ENCODE measurements around the gene C8A. TPM values are rescaled to one million over a fixed set of nuclear protein-coding genes. Genes with fewer than 3 reads are reported as not detected.

Gene C8A
- total RNA-seq, 1 experiment from 2014 or later = not detected

DNA sequence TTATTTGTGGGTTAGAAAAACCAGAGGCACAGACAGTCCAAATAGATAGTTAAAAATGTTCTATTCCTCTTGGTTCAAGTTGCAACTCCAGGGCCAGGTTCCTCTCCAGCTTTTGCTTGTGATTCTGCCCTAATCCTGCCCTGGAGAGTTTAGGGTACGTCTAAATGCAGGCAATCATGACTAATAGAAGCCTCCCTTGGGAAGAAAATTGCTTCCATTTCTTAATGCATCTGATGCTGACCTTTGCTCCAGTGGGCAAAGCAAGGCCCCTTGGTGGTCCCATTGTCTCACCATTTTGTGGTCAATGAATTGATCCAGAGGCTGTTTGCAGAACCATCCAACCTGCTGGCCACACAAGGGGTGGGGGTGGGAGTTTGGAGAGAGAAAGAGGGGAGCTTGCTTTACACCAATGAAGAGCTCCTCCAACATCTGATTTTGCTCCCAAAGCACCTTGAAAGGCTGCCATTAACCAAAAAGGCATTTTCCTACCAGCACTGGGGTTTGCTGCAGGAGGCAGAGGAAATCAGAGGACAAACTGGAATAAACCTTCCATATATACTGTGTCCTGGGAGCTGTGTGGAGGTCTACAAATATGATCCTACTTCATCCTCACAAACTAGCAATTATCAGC is 79.9 kb downstream of the C8A start:
- no peak for DNase-seq
- Histone ChIP-seq H3K27me3 (ENCODE audit: low read length) (no peaks in the 10 kb centered on the region), H3K27ac (ENCODE audit: low read length) (no peak overlapping the region), H4K20me1 (ENCODE audit: insufficient read depth, low read depth, low read length) (no peaks in the 10 kb centered on the region), H3K9me3 (ENCODE audit: low read length) (no peaks in the 10 kb centered on the region), H3K4me1 (ENCODE audit: low read length) (no peaks in the 10 kb centered on the region), H3K79me2 (ENCODE audit: low read length) (no peaks in the 10 kb centered on the region), H3K4me3 (ENCODE audit: low read length) (no peak overlapping the region), H3K9ac (ENCODE audit: low read length) (no peak overlapping the region), H3K36me3 (ENCODE audit: insufficient read depth, low read length) (no peaks in the 10 kb centered on the region), H2AFZ (ENCODE audit: low read length) (no peak overlapping the region), H3K9me2 (replicated peaks; ENCODE audit: insufficient read depth, low read length) (no peaks in the 10 kb centered on the region), H3K4me2 (ENCODE audit: low read depth, low read length, poor library complexity, severe bottlenecking) (no peak overlapping the region)

DNA sequence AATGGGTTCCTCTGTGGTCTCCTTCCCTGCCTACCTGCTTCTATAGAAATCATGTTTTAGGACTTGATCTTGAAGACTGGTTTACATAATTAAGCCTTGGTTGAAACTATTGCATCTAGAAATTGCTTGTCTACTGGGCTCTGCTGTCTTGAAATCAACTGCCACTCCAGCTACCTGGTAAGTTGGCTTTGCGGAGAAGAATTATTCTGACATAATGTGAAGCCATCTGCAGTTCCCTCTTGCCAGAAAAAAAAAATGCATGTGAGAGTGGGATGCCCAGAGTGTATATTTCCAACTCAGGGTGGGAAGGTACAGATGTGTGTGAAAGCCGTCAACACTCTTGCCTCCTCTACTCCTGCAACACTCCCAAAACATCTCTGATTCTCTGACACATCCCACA is 84.0 kb downstream of the C8A start:
- Histone ChIP-seq H3K4me2 (ENCODE audit: low read depth, low read length, poor library complexity, severe bottlenecking) (no peak overlapping the region), H3K4me1 (ENCODE audit: low read length) (no peaks in the 10 kb centered on the region), H3K9me2 (replicated peaks; ENCODE audit: insufficient read depth, low read length) (no peaks in the 10 kb centered on the region), H3K9me3 (ENCODE audit: low read length) (no peaks in the 10 kb centered on the region), H3K36me3 (ENCODE audit: insufficient read depth, low read length) (no peaks in the 10 kb centered on the region), H4K20me1 (ENCODE audit: insufficient read depth, low read depth, low read length) (no peaks in the 10 kb centered on the region), H3K27ac (ENCODE audit: low read length) (no peak overlapping the region), H3K79me2 (ENCODE audit: low read length) (no peaks in the 10 kb centered on the region), H3K9ac (ENCODE audit: low read length) (no peak overlapping the region), H3K27me3 (ENCODE audit: low read length) (no peaks in the 10 kb centered on the region), H2AFZ (ENCODE audit: low read length) (no peak overlapping the region), H3K4me3 (ENCODE audit: low read length) (no peak overlapping the region)
- no peak for DNase-seq

DNA sequence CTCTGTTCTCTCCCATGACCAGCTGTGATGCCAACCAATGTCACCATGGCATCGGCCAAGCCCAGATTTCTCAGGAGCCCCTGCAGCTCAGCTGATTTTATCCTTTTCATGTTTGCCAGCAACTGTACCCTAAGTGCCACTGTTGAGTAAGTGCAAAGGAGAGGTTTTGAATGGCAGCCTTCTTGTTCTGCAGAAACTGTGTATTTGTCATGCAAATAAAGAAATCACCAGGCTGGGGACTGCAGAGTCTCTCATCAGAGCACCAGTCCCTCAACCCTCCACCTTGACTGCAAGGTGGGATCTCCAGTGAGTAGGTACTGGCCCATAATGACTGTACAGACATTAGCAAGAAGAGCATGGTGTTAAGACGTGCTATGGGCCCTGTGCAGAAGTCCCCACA is 84.6 kb downstream of the C8A start:
- Histone ChIP-seq H2AFZ (ENCODE audit: low read length) (no peak overlapping the region), H3K4me1 (ENCODE audit: low read length) (no peaks in the 10 kb centered on the region), H3K9ac (ENCODE audit: low read length) (no peak overlapping the region), H3K27ac (ENCODE audit: low read length) (no peak overlapping the region), H4K20me1 (ENCODE audit: insufficient read depth, low read depth, low read length) (no peaks in the 10 kb centered on the region), H3K27me3 (ENCODE audit: low read length) (no peaks in the 10 kb centered on the region), H3K79me2 (ENCODE audit: low read length) (no peaks in the 10 kb centered on the region), H3K4me2 (ENCODE audit: low read depth, low read length, poor library complexity, severe bottlenecking) (no peak overlapping the region), H3K9me3 (ENCODE audit: low read length) (no peaks in the 10 kb centered on the region), H3K36me3 (ENCODE audit: insufficient read depth, low read length) (no peaks in the 10 kb centered on the region), H3K9me2 (replicated peaks; ENCODE audit: insufficient read depth, low read length) (no peaks in the 10 kb centered on the region), H3K4me3 (ENCODE audit: low read length) (no peak overlapping the region)
- no peak for DNase-seq

DNA sequence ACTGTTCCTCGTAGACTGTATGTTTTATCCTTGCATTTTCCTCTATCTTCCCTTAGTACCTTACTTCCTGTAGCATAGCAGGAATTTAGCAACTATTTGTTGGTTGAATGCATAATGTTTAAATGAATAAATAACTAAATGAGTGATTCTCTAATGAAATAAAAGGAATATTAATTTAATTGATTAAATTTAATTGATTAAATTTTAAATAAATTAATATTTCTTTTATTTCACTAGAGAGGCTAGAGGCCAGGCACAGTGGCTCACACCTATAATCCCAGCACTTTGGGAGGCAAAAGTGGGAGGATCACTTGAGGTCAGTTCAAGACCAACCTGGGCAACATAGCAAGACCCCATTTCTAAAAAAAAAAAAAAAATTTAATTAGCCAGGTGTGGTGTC is 85.4 kb downstream of the C8A start:
- H2AFZ ChIP-seq (ENCODE audit: low read length) = no peak overlapping the region
- no peak for DNase-seq

DNA sequence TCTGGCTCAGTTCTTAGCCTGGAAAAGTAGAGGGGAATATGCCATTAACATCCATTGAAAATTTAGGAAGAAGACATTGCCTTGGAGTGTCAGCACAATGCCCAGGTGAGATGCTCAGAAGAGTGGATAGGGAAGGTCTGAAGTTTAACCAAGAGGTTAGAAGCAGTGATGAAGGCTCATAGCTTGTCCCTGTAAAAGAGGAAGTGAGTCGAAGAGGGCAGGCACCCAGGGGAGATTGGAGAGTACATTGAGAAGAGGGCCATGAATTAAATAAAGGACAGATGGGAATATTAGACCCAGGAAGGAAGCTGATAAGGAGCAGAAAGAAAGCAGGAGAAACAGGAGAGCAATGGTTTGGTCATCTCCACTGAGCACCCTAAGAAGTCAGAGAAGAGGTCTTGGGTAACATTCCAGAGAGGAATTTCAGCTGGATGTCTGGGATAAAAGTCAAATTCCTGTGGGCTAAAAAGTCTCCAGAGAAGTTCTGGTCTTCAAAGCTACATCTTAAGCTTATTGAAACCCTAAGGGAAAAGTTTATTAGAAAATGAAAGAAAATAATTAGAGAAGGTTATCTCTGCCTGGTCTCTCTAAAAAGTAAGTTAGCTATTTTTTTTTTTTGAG is 93.9 kb downstream of the C8A start:
- Histone ChIP-seq H3K4me3 (ENCODE audit: low read length) (no peak overlapping the region), H3K4me1 (ENCODE audit: low read length) (no peaks in the 10 kb centered on the region), H3K9me2 (replicated peaks; ENCODE audit: insufficient read depth, low read length) (no peaks in the 10 kb centered on the region), H3K9ac (ENCODE audit: low read length) (no peak overlapping the region), H3K27me3 (ENCODE audit: low read length) (no peaks in the 10 kb centered on the region), H2AFZ (ENCODE audit: low read length) (no peak overlapping the region), H3K9me3 (ENCODE audit: low read length) (no peaks in the 10 kb centered on the region), H3K27ac (ENCODE audit: low read length) (no peak overlapping the region), H3K4me2 (ENCODE audit: low read depth, low read length, poor library complexity, severe bottlenecking) (no peak overlapping the region), H3K36me3 (ENCODE audit: insufficient read depth, low read length) (no peaks in the 10 kb centered on the region), H4K20me1 (ENCODE audit: insufficient read depth, low read depth, low read length) (no peaks in the 10 kb centered on the region), H3K79me2 (ENCODE audit: low read length) (no peaks in the 10 kb centered on the region)
- peak; percentile 52 for DNase-seq

More for the DNA sequence above, 85.4 kb downstream of the C8A start:
- Histone ChIP-seq H3K79me2 (ENCODE audit: low read length) (no peaks in the 10 kb centered on the region), H4K20me1 (ENCODE audit: insufficient read depth, low read depth, low read length) (no peaks in the 10 kb centered on the region), H3K27ac (ENCODE audit: low read length) (no peak overlapping the region), H3K4me3 (ENCODE audit: low read length) (no peak overlapping the region), H3K9me2 (replicated peaks; ENCODE audit: insufficient read depth, low read length) (no peaks in the 10 kb centered on the region), H3K4me2 (ENCODE audit: low read depth, low read length, poor library complexity, severe bottlenecking) (no peak overlapping the region), H3K9ac (ENCODE audit: low read length) (no peak overlapping the region), H3K36me3 (ENCODE audit: insufficient read depth, low read length) (no peaks in the 10 kb centered on the region), H3K4me1 (ENCODE audit: low read length) (no peaks in the 10 kb centered on the region), H3K27me3 (ENCODE audit: low read length) (no peaks in the 10 kb centered on the region), H3K9me3 (ENCODE audit: low read length) (no peaks in the 10 kb centered on the region)

DNA sequence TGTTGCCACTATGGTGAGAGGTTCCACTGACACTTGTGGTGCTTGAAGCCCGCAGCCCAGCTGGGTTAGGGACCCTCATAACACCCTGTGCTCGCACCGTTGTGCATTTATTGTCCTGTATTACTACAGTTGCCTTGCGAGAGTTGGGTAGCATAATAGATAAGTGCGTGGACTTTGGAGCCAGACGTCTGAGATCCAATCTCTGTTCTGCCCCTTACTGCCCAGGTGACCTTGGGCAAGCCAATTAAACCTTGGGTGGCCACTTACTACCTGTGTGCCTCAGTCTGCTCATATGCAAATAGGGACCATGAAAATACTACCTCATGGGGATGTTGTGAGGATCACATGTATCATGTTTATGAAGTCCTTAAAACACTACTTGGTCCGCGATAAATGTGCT is 97.9 kb downstream of the C8A start:
- H3K4me2 ChIP-seq (ENCODE audit: low read depth, low read length, poor library complexity, severe bottlenecking) = no peak overlapping the region
- no peak overlapping the region for H2AFZ ChIP-seq (ENCODE audit: low read length)
- no peaks in the 10 kb centered on the region for H3K9me3 ChIP-seq (ENCODE audit: low read length)
- H4K20me1 ChIP-seq (ENCODE audit: insufficient read depth, low read depth, low read length) = no peaks in the 10 kb centered on the region
- no peak overlapping the region for H3K9ac ChIP-seq (ENCODE audit: low read length)
- no peaks in the 10 kb centered on the region for H3K36me3 ChIP-seq (ENCODE audit: insufficient read depth, low read length)
- no peaks in the 10 kb centered on the region for H3K4me1 ChIP-seq (ENCODE audit: low read length)
- H3K4me3 ChIP-seq (ENCODE audit: low read length) = no peak overlapping the region
- no peaks in the 10 kb centered on the region for H3K27me3 ChIP-seq (ENCODE audit: low read length)
- H3K9me2 ChIP-seq (replicated peaks; ENCODE audit: insufficient read depth, low read length) = no peaks in the 10 kb centered on the region
- no peak for DNase-seq
- no peak overlapping the region for H3K27ac ChIP-seq (ENCODE audit: low read length)
- no peaks in the 10 kb centered on the region for H3K79me2 ChIP-seq (ENCODE audit: low read length)

DNA sequence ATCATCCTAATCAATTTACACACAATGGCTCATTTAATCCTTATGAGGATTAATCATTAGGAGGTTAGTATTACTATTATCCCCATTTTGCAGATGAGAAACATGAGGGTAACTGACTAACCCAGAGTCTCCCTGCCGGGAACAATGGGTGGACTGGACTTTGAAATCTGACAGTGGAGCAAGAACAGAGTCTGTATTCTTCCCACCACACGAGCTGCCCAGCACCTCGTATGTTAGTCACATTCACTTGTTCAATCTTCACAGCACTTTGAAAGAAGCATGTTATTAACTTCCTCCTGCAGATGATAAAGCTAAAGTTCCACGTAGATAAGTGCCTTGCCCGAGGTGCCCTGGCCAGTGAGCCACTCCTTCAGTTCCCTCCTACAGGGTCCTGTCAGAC is 98.8 kb downstream of the C8A start:
- Histone ChIP-seq H3K4me1 (ENCODE audit: low read length) (no peaks in the 10 kb centered on the region), H3K27ac (ENCODE audit: low read length) (no peak overlapping the region), H3K9me2 (replicated peaks; ENCODE audit: insufficient read depth, low read length) (no peaks in the 10 kb centered on the region), H3K9me3 (ENCODE audit: low read length) (no peaks in the 10 kb centered on the region), H3K4me3 (ENCODE audit: low read length) (no peak overlapping the region), H2AFZ (ENCODE audit: low read length) (no peak overlapping the region), H3K36me3 (ENCODE audit: insufficient read depth, low read length) (no peaks in the 10 kb centered on the region), H3K79me2 (ENCODE audit: low read length) (no peaks in the 10 kb centered on the region), H4K20me1 (ENCODE audit: insufficient read depth, low read depth, low read length) (no peaks in the 10 kb centered on the region), H3K27me3 (ENCODE audit: low read length) (no peaks in the 10 kb centered on the region), H3K4me2 (ENCODE audit: low read depth, low read length, poor library complexity, severe bottlenecking) (no peak overlapping the region), H3K9ac (ENCODE audit: low read length) (no peak overlapping the region)
- DNase-seq = no peak

DNA sequence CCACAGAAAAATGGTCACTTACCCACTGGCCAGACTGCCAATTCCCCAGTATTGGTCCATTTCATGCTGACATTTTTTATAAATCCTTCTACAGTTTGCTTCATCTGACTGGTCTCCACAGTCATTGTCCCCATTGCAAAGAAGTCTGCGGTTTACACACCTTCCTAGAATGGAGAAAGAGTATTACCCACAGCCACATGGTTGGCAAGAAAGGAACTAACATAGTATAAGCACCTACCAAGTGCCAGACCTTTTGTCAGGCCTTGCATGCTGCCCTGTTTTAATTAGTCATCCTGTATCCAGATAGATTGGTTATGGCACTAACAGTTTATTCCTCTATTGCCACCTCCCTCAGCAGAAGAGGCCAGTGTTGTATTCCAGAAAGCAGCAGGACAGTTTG is 100.1 kb downstream of the C8A start:
- no peak overlapping the region for H3K4me3 ChIP-seq (ENCODE audit: low read length)
- H3K27me3 ChIP-seq (ENCODE audit: low read length) = no peaks in the 10 kb centered on the region
- no peak overlapping the region for H3K9ac ChIP-seq (ENCODE audit: low read length)
- no peaks in the 10 kb centered on the region for H4K20me1 ChIP-seq (ENCODE audit: insufficient read depth, low read depth, low read length)
- no peaks in the 10 kb centered on the region for H3K4me1 ChIP-seq (ENCODE audit: low read length)
- no peak overlapping the region for H2AFZ ChIP-seq (ENCODE audit: low read length)
- H3K9me3 ChIP-seq (ENCODE audit: low read length) = no peaks in the 10 kb centered on the region
- no peaks in the 10 kb centered on the region for H3K9me2 ChIP-seq (replicated peaks; ENCODE audit: insufficient read depth, low read length)
- H3K36me3 ChIP-seq (ENCODE audit: insufficient read depth, low read length) = no peaks in the 10 kb centered on the region
- H3K4me2 ChIP-seq (ENCODE audit: low read depth, low read length, poor library complexity, severe bottlenecking) = no peak overlapping the region
- no peak for DNase-seq
- H3K27ac ChIP-seq (ENCODE audit: low read length) = no peak overlapping the region
- no peaks in the 10 kb centered on the region for H3K79me2 ChIP-seq (ENCODE audit: low read length)
